HG03025 (cell line): ENCODE results near the gene CDC34.

Experiments used
- ATAC-seq: cut with Tn5 transposase; IDR thresholded peaks from one replicate; pipeline ENCODE4 v1.9.1; 2021; ENCODE audit warnings: mild to moderate bottlenecking, moderate library complexity; ENCODE audit not compliant: unreplicated experiment, low FRiP score

Gene CDC34

DNA sequence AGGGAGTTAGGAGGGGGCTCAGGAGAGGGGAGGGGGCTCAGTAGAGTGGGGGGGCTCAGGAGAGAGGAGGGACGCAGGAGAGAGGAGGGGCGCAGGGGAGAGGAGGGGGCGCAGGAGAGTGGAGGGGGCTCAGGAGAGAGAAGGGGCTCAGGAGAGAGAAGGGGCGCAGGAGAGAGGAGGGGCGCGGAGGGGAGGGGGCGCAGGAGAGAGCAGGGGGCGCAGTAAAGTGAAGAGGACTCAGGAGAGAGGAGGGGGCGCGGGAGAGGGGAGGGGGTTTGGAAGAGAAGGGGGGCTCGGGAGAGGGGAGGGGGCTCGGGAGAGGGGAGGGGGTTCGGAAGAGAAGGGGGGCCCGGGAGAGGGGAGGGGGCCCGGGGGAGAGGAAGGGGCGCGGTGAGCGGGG is 34.6 kb upstream of the CDC34 start:
- ATAC-seq, result no peak

DNA sequence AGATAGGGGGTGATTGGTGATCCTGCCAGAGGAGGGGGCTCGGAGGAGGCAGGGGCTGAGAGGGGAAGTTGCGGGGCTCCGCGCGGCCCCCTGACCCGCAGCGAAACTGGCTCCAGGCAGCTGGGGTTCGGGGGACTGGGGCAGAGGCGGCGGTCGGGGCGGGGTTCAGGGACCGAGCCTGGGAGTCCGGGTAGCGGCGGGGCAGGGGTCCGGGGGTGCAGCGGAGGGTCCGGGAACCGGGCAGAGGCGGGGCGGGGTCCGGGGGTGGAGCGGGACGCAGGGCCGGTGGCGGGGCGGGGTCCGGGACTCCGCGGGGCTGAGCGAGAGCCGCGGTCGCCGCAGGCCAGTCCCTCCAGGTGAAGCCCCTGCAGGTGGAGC is 34.1 kb upstream of the CDC34 start:
- no peak for ATAC-seq

DNA sequence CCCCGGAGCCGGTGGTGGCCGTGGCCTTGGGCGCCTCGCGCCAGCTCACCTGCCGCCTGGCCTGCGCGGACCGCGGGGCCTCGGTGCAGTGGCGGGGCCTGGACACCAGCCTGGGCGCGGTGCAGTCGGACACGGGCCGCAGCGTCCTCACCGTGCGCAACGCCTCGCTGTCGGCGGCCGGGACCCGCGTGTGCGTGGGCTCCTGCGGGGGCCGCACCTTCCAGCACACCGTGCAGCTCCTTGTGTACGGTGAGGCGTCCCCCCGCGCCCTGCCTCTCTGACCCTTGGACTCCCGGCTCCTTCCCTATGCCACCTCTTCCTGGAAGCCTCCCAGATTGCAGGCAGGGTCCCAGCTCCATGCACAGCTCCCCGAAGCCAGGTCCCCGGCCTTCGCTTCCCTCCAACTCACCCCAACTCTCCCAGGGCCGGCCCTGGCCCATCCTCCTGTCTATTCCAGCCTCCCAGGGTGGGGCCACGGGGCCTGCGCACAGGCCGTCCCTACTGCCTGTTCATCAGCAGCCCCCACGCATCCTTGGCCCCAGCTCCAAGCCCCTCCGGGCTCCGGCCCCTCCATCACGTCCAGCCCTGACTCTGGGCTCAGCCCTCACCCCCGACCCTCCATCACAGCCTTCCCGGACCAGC is 33.6 kb upstream of the CDC34 start:
- no peak for ATAC-seq

DNA sequence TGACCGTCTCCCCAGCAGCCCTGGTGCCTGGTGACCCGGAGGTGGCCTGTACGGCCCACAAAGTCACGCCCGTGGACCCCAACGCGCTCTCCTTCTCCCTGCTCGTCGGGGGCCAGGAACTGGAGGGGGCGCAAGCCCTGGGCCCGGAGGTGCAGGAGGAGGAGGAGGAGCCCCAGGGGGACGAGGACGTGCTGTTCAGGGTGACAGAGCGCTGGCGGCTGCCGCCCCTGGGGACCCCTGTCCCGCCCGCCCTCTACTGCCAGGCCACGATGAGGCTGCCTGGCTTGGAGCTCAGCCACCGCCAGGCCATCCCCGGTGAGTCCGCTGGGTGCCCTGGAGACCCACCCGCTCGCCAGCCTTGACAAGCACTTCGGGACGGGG is 33.1 kb upstream of the CDC34 start:
- no peak for ATAC-seq

DNA sequence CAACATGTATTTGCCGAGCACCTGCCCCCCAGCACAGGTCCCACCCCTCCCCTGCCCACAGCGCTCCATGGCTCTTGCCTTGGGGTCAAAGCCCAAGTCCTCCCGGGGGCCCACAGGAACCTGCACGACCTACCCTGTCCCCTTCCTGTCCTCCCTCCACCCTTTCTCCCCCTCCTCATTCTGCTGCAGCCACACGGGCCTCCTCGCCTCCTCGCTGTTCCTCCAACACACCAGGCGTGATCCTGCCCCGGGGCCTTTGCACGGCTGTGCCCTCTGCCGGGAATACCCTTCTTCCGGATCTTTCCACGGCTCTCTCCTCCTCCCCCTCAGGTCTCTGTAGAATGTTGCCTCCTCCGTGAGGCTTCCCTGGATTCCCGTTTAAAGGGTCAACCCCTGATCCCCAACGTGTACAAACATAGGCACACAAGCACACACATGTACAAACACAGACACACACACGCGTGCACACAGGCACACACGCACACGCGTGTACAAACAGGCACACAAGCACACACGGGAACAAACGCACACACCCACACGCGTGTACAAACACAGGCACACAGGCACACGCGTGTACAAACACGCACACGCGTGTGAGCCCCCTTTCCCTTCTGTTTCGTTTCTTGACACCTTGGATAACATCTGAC is 32.5 kb upstream of the CDC34 start:
- no peak for ATAC-seq

DNA sequence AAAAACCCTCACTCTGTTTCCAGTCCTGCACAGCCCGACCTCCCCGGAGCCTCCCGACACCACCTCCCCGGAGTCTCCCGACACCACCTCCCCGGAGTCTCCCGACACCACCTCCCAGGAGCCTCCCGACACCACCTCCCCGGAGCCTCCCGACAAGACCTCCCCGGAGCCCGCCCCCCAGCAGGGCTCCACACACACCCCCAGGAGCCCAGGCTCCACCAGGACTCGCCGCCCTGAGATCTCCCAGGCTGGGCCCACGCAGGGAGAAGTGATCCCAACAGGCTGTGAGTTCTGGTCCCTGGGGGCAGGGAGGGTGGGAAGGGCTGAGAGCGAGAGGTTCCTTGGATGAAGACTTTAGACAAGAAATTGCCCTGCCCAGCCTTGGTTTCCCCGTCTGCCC is 29.9 kb upstream of the CDC34 start:
- ATAC-seq, result no peak

DNA sequence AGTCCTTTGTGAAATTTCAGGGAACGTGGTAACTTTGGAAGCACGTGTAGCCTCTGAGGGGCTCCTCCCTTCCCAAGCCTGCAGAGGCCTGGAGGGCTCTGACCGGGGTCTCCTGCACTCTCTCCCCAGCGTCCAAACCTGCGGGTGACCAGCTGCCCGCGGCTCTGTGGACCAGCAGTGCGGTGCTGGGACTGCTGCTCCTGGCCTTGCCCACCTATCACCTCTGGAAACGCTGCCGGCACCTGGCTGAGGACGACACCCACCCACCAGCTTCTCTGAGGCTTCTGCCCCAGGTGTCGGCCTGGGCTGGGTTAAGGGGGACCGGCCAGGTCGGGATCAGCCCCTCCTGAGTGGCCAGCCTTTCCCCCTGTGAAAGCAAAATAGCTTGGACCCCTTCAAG is 26.9 kb upstream of the CDC34 start:
- no peak for ATAC-seq

DNA sequence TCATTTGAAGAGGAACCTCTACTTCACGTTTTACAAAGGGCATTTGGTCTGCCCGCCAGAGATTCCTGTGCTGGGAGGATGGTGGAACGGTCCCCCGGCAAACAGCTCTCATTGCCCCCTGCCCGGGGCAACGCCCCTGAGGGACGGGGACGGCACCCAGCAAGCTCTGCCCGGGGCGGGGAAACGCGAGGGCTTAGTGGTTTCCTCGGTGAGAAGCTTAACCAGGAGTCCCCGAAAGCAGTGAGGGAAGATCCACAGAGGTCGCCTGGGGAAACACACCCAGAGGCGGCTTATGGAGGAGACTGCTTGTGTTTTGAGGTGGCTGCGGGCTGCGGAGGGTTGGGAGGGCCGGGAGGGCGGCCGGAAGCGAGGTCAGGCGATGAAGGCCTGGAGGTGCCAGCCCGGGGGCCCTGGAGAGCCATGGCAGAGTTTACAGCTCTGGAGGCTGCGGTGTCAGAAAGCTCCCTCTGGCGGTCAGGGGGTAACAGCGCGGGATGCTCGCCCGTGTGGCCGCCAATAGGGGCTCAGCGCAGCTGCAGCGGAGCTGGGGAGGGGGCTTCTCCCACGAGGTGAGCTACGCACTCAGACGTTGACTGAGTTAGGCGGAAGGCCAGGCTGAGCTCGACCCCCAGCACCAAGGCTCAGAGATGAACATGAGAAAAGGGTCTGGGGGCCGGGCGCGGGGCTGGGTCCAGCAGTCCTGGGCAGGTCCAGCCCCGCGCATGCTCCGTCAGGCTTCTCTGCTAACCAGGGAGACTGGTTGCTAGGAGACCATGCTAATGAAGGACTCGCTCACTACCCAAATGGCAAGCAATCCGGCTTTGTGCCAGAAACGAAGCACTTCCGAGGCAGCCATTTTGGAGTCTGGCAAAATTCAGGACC is 24.9 kb upstream of the CDC34 start:
- ATAC-seq, result peak; percentile 66

DNA sequence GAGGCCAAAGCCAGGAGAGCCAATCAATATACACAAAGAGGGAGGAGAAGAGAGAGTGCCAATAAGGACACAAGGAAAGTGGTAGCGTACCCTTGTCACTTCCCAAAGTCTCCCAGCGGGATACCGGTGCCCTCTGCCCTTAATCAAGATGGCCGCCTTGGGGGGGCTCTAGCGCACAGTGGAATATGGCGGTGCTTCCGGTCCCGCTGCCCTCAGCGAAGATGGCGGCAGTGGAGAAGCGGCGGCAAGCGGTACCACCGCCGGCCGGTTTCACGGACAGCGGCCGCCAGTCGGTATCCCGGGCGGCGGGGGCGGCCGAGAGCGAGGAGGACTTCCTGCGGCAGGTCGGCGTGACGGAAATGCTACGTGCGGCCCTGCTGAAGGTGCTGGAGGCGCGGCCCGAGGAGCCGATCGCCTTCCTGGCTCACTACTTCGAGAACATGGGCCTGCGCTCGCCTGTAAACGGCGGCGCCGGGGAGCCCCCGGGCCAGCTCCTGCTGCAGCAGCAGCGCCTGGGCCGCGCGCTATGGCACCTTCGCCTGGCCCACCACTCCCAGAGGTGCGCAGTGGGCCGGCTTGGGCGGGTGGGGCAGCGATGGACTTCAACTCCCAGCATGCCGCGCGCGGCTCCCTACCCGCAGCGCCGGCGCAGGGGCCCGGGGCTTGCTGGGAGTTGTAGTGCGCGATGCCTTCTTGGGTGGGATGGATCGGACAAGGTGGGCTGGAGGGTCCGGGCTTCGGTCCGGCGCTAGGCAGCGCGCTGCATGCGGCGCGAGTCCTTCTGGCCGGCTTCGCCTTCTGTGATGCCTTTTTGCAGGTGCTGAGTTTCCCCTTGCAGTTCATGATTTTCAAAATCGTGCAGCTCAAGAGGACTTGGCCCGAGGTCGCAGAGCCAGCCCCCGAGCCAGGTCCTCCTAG is 24.0 kb upstream of the CDC34 start, which contains the start of gene TPGS1:
TPGS1 (plus strand) TSS at position 212 of the 918 bp plus-strand sequence; CDS start at position 222, 10 bp downstream.
- peak; percentile 55 for ATAC-seq

DNA sequence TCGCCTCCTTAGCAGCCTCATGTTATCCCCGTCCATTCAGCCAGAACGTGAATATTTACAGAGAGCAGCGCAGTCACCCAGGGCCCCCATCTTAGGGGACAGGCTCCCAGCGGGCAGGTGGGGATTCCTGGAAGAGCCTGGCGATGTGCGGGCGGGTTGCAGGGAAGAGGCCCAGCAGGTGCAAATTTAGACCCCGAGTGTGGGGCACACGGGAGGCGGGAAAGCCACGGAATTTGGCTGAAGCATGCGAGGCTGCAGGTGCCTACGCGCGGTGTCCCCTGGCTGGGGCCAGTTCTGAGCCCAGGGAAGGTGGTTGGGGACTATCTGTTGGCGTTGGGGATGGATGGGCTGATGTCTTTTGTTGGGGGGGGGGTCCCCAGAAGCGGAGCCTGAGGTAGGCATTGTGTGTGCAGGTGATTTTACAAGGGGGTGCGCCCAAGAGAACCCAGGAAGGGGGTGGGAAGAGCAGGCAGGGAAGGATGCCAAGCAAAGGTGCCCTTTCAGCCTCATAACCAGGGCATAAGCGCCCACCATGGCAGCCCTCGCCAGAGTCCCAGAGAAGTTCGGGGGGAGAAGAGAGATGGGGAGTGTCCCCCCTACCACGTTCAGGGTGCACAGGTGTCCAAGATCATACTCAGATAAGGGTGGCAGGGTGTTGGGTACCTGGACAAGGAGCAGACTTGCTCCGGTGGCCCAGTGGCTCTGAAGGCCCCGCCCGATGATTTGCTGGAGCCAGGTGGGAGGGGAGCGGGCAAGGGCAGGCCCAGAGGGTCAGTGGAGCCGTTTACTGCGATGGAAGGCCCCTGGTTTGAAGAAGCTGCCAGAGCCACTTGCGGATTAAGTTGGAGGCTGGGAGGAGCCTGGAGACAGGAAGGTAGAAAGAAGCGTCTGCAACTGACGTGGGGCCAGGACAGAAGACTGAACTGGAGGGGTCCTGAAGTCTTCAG is 23.1 kb upstream of the CDC34 start:
- no peak for ATAC-seq

DNA sequence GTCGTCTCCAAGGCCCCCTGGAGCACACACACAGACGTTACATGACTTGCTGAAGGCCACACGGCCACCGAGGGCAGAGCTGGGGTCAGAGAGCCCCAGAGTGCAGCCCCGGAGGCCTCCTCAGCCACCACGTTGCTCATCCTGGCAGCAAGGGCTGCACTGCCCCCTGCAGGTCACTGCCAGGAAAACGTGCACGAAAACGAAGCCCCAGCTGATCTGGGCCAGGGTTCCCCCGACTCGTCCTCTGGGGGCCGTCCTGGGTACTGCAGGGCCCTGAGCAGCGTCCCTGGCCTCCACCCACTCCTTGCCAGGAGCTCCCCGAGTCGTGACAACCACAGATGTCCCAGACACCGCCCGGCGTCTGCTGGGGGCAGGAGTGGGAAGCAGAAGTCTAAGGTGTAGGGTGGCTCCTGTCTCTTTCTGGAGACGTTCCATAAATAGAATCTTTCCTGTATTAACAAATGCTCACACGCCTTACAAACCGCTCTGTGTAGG is 20.9 kb upstream of the CDC34 start:
- no peak for ATAC-seq

DNA sequence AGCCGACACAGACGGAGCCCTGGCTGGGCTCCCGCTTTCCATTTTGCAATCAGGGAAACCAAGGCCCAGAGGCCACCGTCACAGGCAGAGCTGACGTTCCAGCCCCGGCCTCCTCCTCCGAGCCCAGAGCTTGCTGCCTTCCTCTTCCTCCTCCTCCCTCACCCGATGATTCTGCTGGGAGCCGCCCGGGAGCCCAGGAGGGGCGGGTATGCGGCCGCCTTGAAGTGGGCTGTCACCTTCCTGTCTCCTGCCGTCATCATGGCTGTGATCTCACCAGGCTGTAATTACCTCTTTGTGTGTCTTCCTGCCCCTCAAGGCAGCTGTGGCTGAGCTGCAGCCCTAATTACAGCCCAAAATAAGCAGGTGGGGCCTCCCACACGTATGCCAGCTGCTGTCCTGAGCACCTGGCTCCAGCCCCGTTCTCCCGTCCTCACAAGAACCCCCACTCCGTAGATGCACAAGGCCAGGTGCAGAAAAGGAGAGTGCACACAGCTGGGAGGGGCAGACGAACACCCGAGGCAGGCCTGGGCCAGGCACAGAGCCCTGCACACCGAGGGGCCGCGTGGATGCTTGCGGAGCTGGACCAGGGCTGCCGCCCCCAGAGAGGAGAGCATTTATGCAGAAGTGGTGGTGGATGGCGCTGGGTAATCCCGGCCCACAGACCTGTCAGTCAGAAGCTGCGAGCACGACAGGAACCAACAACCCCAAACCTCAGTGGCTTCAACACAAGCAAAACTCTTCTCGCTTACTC is 20.3 kb upstream of the CDC34 start:
- ATAC-seq, result no peak

DNA sequence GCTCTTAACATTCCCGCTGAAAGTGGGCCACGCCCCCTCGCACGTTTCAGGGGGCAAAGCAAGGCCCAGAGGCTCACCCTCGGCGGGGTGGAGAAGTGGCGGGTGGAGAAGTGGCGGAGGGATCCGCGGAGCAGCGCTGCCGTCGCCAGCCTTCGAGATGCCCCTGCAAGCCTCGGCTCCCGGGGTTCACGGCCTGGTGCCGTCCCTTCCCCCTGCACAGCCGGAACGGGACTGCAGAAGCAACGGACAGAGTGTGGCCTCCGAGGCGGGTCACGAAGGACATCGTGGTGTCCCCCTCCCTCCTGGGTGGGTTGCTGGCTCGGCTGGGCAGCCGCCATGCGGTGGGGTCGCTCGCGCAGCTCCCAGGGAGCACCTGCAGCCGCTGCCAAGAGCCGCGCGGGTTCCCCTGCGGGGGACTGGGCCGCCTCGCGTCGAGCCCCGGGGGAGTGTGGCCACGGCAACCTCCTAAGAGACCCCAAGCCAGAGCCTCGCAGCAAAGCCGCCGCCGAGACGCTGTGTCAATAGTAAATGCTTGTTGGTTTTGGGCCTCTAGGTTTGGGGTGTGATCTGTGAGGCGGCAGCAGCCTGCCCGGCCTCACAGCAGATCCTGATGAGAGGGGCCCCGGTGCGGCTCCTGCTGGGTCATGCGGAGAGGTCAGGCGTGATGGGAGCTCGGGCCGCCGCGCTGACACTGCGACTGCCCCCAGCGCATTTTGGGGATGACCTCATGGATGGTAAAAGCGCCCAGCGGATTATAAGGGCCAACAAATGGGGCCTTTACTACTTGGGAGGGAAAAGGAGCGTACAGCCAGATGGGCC is 18.8 kb upstream of the CDC34 start:
- ATAC-seq, result no peak

DNA sequence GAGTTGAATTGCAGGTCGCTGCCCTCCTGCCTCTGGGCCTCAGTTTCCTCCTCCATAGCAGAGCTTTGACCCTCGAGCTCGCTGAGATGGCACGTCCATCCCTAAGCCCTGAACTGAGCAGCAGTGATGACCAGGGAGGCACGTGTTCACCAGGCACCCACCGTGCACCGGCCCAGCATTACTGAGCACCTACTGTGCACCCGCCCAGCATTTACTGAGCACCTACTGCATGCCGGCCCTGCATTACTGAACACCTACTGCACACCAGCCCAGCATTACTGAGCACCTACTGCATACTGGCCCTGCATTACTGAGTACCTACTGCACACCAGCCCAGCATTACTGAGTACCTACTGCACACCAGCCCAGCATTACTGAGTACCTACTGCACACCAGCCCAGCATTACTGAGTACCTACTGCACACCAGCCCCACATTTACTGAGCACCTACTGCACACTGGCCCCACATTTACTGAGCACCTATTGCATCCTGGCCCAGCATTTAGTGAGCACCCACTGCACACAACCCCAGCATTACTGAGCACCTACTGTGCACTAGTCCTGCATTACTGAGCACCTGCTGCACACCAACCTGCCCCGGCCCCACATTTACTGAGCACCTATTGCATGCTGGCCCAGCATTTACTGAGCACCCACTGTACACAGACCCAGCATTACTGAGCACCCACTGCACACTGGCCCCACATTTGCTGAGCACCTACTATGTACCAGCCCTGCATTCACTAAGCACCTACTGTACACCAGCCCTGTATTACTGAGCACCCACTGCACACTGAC is 18.0 kb upstream of the CDC34 start:
- ATAC-seq, result no peak

DNA sequence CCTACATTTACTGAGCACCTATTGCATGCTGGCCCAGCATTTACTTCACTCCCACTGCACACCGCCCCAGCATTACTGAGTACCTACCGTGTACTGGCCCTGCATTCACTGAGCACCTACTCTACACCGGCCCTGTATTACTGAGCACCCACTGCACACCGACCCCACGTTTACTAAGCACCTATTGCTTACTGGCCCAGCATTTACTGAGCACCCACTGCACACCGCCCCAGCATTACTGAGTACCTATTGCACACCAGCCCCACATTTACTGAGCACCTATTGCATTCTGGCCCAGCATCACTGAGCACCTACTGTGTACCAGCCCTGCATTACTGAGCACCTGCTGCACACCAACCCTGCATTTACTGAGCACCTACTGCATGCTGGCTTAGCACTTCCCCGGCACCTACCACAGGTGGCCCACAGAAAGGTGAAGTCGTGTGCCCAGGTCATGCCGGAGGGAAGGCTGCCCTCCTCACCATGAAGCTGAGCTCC is 17.3 kb upstream of the CDC34 start:
- ATAC-seq, result no peak

DNA sequence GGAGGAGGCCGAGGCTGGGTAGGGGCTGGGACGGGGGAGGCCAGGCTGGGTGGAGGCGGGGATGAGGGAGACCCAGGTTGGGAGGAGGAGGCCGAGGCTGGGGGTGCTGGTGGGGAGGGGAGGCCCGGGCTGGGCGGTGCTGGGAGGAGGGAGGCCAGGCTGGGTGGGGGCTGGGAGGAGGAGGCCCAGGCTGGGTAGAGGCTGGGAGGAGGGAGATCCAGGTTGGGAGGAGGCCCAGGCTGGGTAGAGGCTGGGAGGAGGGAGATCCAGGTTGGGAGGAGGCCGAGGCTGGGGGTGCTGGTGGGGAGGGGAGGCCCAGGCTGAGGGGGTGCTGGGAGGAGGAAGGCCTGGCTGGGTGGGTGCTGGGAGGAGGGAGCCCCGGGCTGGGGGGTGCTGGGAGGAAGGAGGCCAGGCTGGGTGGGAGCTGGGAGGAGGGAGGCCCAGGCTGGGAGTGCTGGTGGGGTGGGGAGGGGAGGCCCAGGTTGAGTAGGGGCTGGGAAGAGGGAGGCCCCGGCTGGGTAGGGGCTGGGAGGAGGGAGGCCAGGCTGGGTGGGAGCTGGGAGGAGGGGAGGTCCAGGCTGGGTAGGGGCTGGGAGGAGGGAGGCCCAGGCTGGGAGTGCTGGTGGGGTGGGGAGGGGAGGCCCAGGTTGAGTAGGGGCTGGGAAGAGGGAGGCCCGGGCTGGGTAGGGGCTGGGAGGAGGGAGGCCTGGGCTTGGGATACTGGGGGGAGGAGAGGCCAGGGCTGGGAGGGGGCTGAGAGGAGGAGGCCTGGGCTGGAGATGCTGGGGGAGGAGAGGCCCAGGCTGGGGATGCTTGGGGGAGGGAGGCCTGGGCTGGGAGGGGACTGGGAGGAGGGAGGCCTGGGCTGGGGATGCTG is 13.6 kb upstream of the CDC34 start:
- ATAC-seq, result no peak
